Aorta (tissue), 5 donors: Measurements from ENCODE around the gene MMP10. TPM values are rescaled to one million over a fixed set of nuclear protein-coding genes. Genes with fewer than 3 reads are reported as not detected.

Source experiments
- ATAC-seq: fragments of 200-7000 bp; cut with Tn5 transposase; one replicate; pipeline ENCODE4 v1.9.1; 2022; ENCODE audit warnings: moderate library complexity; ENCODE audit not compliant: low FRiP score
- DNase-seq, 2 donors: peaks; one replicate each; pipeline ENCODE4 v3.0.0-alpha.2; 2020
- H3K27ac ChIP-seq, 2 donors: one replicate each; pipeline ENCODE4 v1.5.1; 2013; ENCODE audit warnings: low read length in 2 of 2, mild to moderate bottlenecking in 2 of 2, moderate library complexity in 2 of 2, control low read depth in 1 of 2, inconsistent platforms in 1 of 2, low read depth in 1 of 2
- H3K27me3 ChIP-seq, 2 donors: one replicate each; pipeline ENCODE4 v1.6.1; 2013; ENCODE audit warnings: control low read depth in 1 of 2, low read length in 1 of 2, mild to moderate bottlenecking in 1 of 2, moderate library complexity in 1 of 2; ENCODE audit not compliant: insufficient read depth in 2 of 2, control insufficient read depth in 1 of 2
- H3K36me3 ChIP-seq, 2 donors: one replicate each; pipeline ENCODE4 v1.6.1; 2013; ENCODE audit warnings: control low read depth in 1 of 2, low read length in 1 of 2, mild to moderate bottlenecking in 1 of 2; ENCODE audit not compliant: insufficient read depth in 2 of 2, control insufficient read depth in 1 of 2
- H3K4me1 ChIP-seq, 2 donors: one replicate each; pipeline ENCODE4 v1.6.1; 2013; ENCODE audit warnings: low read length in 2 of 2, control low read depth in 1 of 2, mild to moderate bottlenecking in 1 of 2, moderate library complexity in 1 of 2; ENCODE audit not compliant: insufficient read depth in 2 of 2, control insufficient read depth in 1 of 2
- H3K4me3 ChIP-seq, 2 donors: one replicate each; pipeline ENCODE4 v1.5.1; 2013; ENCODE audit warnings: low read length in 2 of 2, control low read depth in 1 of 2, mild to moderate bottlenecking in 1 of 2
- H3K9me3 ChIP-seq: one replicate; pipeline ENCODE4 v1.6.1; 2013; ENCODE audit warnings: mild to moderate bottlenecking, low read length; ENCODE audit not compliant: control insufficient read depth
- intact Hi-C, 2 donors: fragments of 100-400 bp; cut with DNase I; formaldehyde crosslinking; loops; one replicate each; pipeline versions ENCODE4 v1.14.2 to v1.15.0; 2022
- polyA plus RNA-seq, 2 donors: library from polyadenylated mRNA; stranded (reverse); fragments of 200-250 nt; gene quantifications; one replicate each; pipeline ENCODE4 v1.2.3, GENCODE V29; 2013
- total RNA-seq, 2 donors: library from RNA; stranded (reverse); fragmentation: NEBNext Ultra II Directional; extraction: Animal tissue kit (Norgen Biotek cat#: 25700); gene quantifications; one replicate each; pipeline ENCODE4 v1.2.1, GENCODE V29; 2021
- donor health status: healthy with polysubstance abuse.
- donor health status: Bipolar disorder and iron deficiency.
- donor health status: DM: no; HTN: no; CAD: no.
- donor health status: DM: no; HTN: no; CAD: no.
- donor health status: DM: yes; HTN: yes; CAD: no.

MMP10 gene
- total and polyA plus RNA-seq, 4 donors, result 0.38 TPM; not detected in 3

GRCh38 chr11:102722821-102723220 lies 57.6 kb downstream of the MMP10 start:
- DNase-seq, result no peak
- intact Hi-C loops, result no loop called here
- no peaks in the 10 kb centered on the region for H3K27me3 ChIP-seq
- no peak overlapping the region for H3K4me3 ChIP-seq
- H3K36me3 ChIP-seq, result no peaks in the 10 kb centered on the region
- H3K27ac ChIP-seq, result no peak overlapping the region
- no peak for ATAC-seq
- no peaks in the 10 kb centered on the region for H3K9me3 ChIP-seq
- H3K4me1 ChIP-seq, result no peaks in the 10 kb centered on the region

Other genes with a start within 250 kb of the MMP10 start
- 1 to 10 TPM in 1 of 2 donors, under 1 TPM in 1; 0.42 to 2.2 TPM for gene MMP7, start 249.9 kb downstream of the MMP10 start, total RNA-seq
- gene MMP7, start 249.9 kb downstream of the MMP10 start, polyA plus RNA-seq, result not detected
- not detected for gene MMP20, start 155.3 kb downstream of the MMP10 start, total RNA-seq
- gene MMP20, start 155.3 kb downstream of the MMP10 start, polyA plus RNA-seq, result not detected
- not detected for gene MMP27, start 74.9 kb downstream of the MMP10 start, total RNA-seq
- under 1 TPM in 1 of 2 donors, not detected in 1; 0.50 TPM for gene MMP27, start 74.9 kb downstream of the MMP10 start, polyA plus RNA-seq
- gene MMP8, start 55.7 kb downstream of the MMP10 start, total RNA-seq, result under 1 TPM; 0.42 to 0.60 TPM
- gene MMP8, start 55.7 kb downstream of the MMP10 start, polyA plus RNA-seq, result under 1 TPM in 1 of 2 donors, not detected in 1; 0.03 TPM
- under 1 TPM in 1 of 2 donors, not detected in 1; 0.52 TPM for gene MMP1, start 17.5 kb upstream of the MMP10 start, total RNA-seq
- gene MMP1, start 17.5 kb upstream of the MMP10 start, polyA plus RNA-seq, result under 1 TPM in 1 of 2 donors, not detected in 1; 0.10 TPM
- 1 to 10 TPM; 1.1 to 1.4 TPM for gene MMP3, start 63.0 kb upstream of the MMP10 start, total RNA-seq
- gene MMP3, start 63.0 kb upstream of the MMP10 start, polyA plus RNA-seq, result not detected
- gene MMP12, start 94.4 kb upstream of the MMP10 start, total RNA-seq, result 1 to 10 TPM in 1 of 2 donors, under 1 TPM in 1; 0.23 to 1.4 TPM
- under 1 TPM in 1 of 2 donors, not detected in 1; 0.75 TPM for gene MMP12, start 94.4 kb upstream of the MMP10 start, polyA plus RNA-seq
- not detected for gene MMP13, start 175.1 kb upstream of the MMP10 start, total RNA-seq
- under 1 TPM in 1 of 2 donors, not detected in 1; 0.05 TPM for gene MMP13, start 175.1 kb upstream of the MMP10 start, polyA plus RNA-seq